Sigmoid colon (tissue), 4 donors: ENCODE results near the gene PPME1.

Experiments used
- EP300 ChIP-seq, 4 donors: sonication (generic); formaldehyde crosslinking; IDR thresholded peaks; one replicate each; pipeline ENCODE4 v1.6.1; 2017; ENCODE audit warnings: antibody characterized with exemption in 4 of 4
- POLR2A ChIP-seq, 2 donors: fragments of 450-650 bp; IDR thresholded peaks; one replicate each; pipeline ENCODE4 v1.6.1; 2016; ENCODE audit warnings: antibody characterized with exemption in 2 of 2, mild to moderate bottlenecking in 2 of 2, moderate library complexity in 2 of 2
- POLR2AphosphoS5 ChIP-seq, 4 donors: sonication (generic); formaldehyde crosslinking; IDR thresholded peaks; one replicate each; pipeline ENCODE4 v1.6.1; 2017; ENCODE audit warnings: antibody characterized with exemption in 4 of 4
- TF ChIP-seq, protein P1 (sequence below), 4 experiments: fragments of 450-650 bp in 3 of 4; fragments of 200-600 bp in 1 of 4; IDR thresholded peaks; one replicate each; pipeline ENCODE4 v1.5.1; 2016 to 2019; ENCODE audit warnings: antibody characterized with exemption in 4 of 4, mild to moderate bottlenecking in 3 of 4, moderate library complexity in 2 of 4

DNA sequence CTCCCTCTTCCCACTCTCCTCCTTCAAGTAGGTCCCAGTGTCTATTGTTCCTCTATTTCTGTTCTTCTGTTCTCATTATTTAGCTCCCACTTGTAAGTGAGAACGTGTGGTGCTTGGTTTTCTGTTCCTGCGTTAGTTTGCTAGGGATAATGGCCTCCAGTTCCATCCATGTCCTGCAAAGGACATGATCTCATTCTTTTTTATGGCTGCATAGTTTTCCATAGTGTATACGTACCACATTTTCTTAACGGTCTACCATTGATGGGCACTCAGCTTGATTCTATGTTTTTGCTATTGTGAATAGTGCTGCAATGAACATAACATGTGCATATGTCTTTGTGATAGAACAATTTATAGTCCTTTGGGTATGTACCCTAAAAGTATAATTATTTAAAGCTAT, 26.5 kb upstream of the PPME1 start:
- no peak for TF ChIP-seq EP300 (IDR thresholded peaks at IDR 0.05)
- TF ChIP-seq POLR2AphosphoS5 (IDR thresholded peaks at IDR 0.05): no peak
- TF ChIP-seq, protein P1, sequence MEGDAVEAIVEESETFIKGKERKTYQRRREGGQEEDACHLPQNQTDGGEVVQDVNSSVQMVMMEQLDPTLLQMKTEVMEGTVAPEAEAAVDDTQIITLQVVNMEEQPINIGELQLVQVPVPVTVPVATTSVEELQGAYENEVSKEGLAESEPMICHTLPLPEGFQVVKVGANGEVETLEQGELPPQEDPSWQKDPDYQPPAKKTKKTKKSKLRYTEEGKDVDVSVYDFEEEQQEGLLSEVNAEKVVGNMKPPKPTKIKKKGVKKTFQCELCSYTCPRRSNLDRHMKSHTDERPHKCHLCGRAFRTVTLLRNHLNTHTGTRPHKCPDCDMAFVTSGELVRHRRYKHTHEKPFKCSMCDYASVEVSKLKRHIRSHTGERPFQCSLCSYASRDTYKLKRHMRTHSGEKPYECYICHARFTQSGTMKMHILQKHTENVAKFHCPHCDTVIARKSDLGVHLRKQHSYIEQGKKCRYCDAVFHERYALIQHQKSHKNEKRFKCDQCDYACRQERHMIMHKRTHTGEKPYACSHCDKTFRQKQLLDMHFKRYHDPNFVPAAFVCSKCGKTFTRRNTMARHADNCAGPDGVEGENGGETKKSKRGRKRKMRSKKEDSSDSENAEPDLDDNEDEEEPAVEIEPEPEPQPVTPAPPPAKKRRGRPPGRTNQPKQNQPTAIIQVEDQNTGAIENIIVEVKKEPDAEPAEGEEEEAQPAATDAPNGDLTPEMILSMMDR (IDR thresholded peaks at IDR 0.05): no peak
- TF ChIP-seq POLR2A (IDR thresholded peaks at IDR 0.05): no peak
